GM12878 (cell line): ENCODE data around the gene INSIG2. TPM values are rescaled to one million over a fixed set of nuclear protein-coding genes. Genes with fewer than 3 reads are reported as not detected.

ENCODE experiments used
- ATAC-seq: fragments of 200-7000 bp; cut with Tn5 transposase; 3 replicates; pipeline ENCODE4 v1.9.1; 2020; ENCODE audit warnings: mild to moderate bottlenecking, moderate library complexity
- BruUV-seq: library from RNA; stranded (reverse); fragments of 400-500 nt; replicated peaks from 2 replicates; lab custom pipeline; 2021; lab: Mats Ljungman, UMichigan
- CTCF ChIA-PET: fragments of 300-600 bp; sonication (Branson Sonifier 250); formaldehyde crosslinking; extraction: SDS; loops from one replicate; lab custom pipeline; 2021; ENCODE audit warnings: inconsistent platforms; lab: Yijun Ruan, JAX
- POLR2A ChIA-PET: fragments of 350-600 bp; formaldehyde crosslinking; extraction: SDS; loops from one replicate; lab custom pipeline; 2021; ENCODE audit warnings: inconsistent platforms; lab: Charles Lee
- RAD21 ChIA-PET: fragments of 300-600 bp; sonication (Branson Sonifier 250); formaldehyde crosslinking; loops from one replicate; lab custom pipeline; 2023; ENCODE audit warnings: antibody characterized with exemption; ENCODE audit not compliant: unreplicated experiment; lab: Charles Lee
- SMC1A ChIA-PET: fragments of 300-600 bp; sonication (Branson Sonifier 250); formaldehyde crosslinking; loops from one replicate; lab custom pipeline; 2023; ENCODE audit not compliant: unreplicated experiment, uncharacterized antibody; lab: Charles Lee
- DNase-seq: peaks from one replicate; pipeline ENCODE4 v3.0.0-alpha.2; 2011; ENCODE audit warnings: low read depth, low spot score
- FAIRE-seq: peaks from 3 replicates; lab custom pipeline; 2011; peaks lifted over from hg19 to GRCh38; lab: Jason Lieb, UNC
- H2AFZ ChIP-seq: 2 replicates; pipeline ENCODE4 v1.6.0; 2011; ENCODE audit warnings: low read depth, low read length, control low read depth; ENCODE audit not compliant: control insufficient read depth
- H3K27ac ChIP-seq: 2 replicates; pipeline ENCODE4 v1.5.1; 2011; ENCODE audit warnings: control low read depth; ENCODE audit not compliant: control insufficient read depth, insufficient read depth
- H3K27me3 ChIP-seq, 2 experiments: replicated peaks in 1 of 2; 2 replicates each; pipeline versions ENCODE4 v1.6.0 to v1.6.1; 2011; ENCODE audit warnings: low read length in 1 of 2; ENCODE audit not compliant: control insufficient read depth in 2 of 2, insufficient read depth in 2 of 2
- H3K36me3 ChIP-seq, 2 experiments: 2 replicates each; pipeline ENCODE4 v1.5.1; 2011; ENCODE audit warnings: low read length in 1 of 2; ENCODE audit not compliant: control insufficient read depth in 2 of 2, insufficient read depth in 2 of 2
- H3K4me1 ChIP-seq: 2 replicates; pipeline ENCODE4 v1.6.1; 2011; ENCODE audit warnings: mild to moderate bottlenecking, low read length, moderate library complexity, mixed read lengths; ENCODE audit not compliant: control insufficient read depth, insufficient read depth
- H3K4me2 ChIP-seq: 2 replicates; pipeline ENCODE4 v1.6.0; 2011; ENCODE audit warnings: control low read depth; ENCODE audit not compliant: control insufficient read depth, insufficient read depth
- H3K4me3 ChIP-seq: fragments of 200-600 bp; sonication (generic); 2 replicates; pipeline ENCODE4 v1.5.1; 2016
- H3K79me2 ChIP-seq: 2 replicates; pipeline ENCODE4 v1.6.0; 2011; ENCODE audit warnings: low read length; ENCODE audit not compliant: control insufficient read depth, insufficient read depth
- H3K9ac ChIP-seq: 2 replicates; pipeline ENCODE4 v1.8.0; 2011; ENCODE audit warnings: low read length, control low read depth, mixed read lengths; ENCODE audit not compliant: control insufficient read depth, insufficient read depth
- H3K9me3 ChIP-seq: replicated peaks from 3 replicates; pipeline ENCODE4 v1.5.1; 2011; ENCODE audit warnings: mild to moderate bottlenecking, low read length; ENCODE audit not compliant: control insufficient read depth, insufficient read depth
- H4K20me1 ChIP-seq: 2 replicates; pipeline ENCODE4 v1.6.0; 2011; ENCODE audit not compliant: control insufficient read depth, insufficient read depth
- BCL11A ChIP-seq: IDR thresholded peaks from 2 replicates; pipeline ENCODE4 v1.6.1; 2011; ENCODE audit warnings: low read depth, low read length
- BMI1 ChIP-seq: fragments of 450-650 bp; IDR thresholded peaks from 2 replicates; pipeline ENCODE4 v1.6.1; 2016; ENCODE audit warnings: mild to moderate bottlenecking, moderate library complexity, borderline replicate concordance
- CBX3 ChIP-seq: fragments of 200-600 bp; sonication (generic); IDR thresholded peaks from 2 replicates; pipeline ENCODE4 v1.6.1; 2016; ENCODE audit warnings: low read depth, borderline replicate concordance
- CHD4 ChIP-seq: fragments of 200-600 bp; sonication (generic); IDR thresholded peaks from 2 replicates; pipeline ENCODE4 v1.6.1; 2016; ENCODE audit warnings: mild to moderate bottlenecking
- CREB1 ChIP-seq: IDR thresholded peaks from 2 replicates; pipeline ENCODE4 v1.6.1; 2012; ENCODE audit warnings: low read depth, mild to moderate bottlenecking, inconsistent platforms
- EED ChIP-seq: sonication (generic); IDR thresholded peaks from 2 replicates; pipeline ENCODE4 v1.6.1; 2016; ENCODE audit warnings: antibody characterized with exemption, low read depth
- GATAD2B ChIP-seq: fragments of 450-650 bp; conservative IDR thresholded peaks from 2 replicates; pipeline ENCODE4 v1.6.1; 2017; ENCODE audit warnings: low read depth, mild to moderate bottlenecking, moderate library complexity
- HSF1 ChIP-seq: fragments of 150-350 bp; IDR thresholded peaks from 2 replicates; pipeline ENCODE4 v1.6.1; 2014; ENCODE audit warnings: mild to moderate bottlenecking, low read depth, low read length
- JUND ChIP-seq: IDR thresholded peaks from 2 replicates; pipeline ENCODE4 v1.6.1; 2012; ENCODE audit warnings: low read depth, mild to moderate bottlenecking, low read length, improper control_type of control experiment, moderate library complexity
- POLR2AphosphoS2 ChIP-seq: IDR thresholded peaks from 2 replicates; pipeline ENCODE4 v1.6.1; 2011; ENCODE audit warnings: low read depth, mild to moderate bottlenecking, low read length, improper control_type of control experiment, moderate library complexity
- RB1 ChIP-seq: fragments of 450-650 bp; formaldehyde crosslinking; IDR thresholded peaks from 2 replicates; pipeline ENCODE4 v1.6.1; 2017; ENCODE audit warnings: mild to moderate bottlenecking, borderline replicate concordance
- SIN3A ChIP-seq: IDR thresholded peaks from 2 replicates; pipeline ENCODE4 v1.6.1; 2012; ENCODE audit warnings: low read depth, low read length, improper control_type of control experiment
- SUPT20H ChIP-seq: IDR thresholded peaks from 2 replicates; pipeline ENCODE4 v1.6.1; 2011; ENCODE audit warnings: low read depth, mild to moderate bottlenecking, low read length, moderate library complexity, borderline replicate concordance; ENCODE audit not compliant: control insufficient read depth
- USF1 ChIP-seq: IDR thresholded peaks from 2 replicates; pipeline ENCODE4 v1.6.1; 2011; ENCODE audit warnings: borderline replicate concordance, low read depth, mild to moderate bottlenecking, moderate library complexity, mixed read lengths, low read length; ENCODE audit not compliant: insufficient read depth; ENCODE audit errors: extremely low read length
- ZBED1 ChIP-seq: IDR thresholded peaks from 2 replicates; pipeline ENCODE4 v1.6.1; 2016; ENCODE audit warnings: borderline replicate concordance
- ZNF24 ChIP-seq: fragments of 450-650 bp; IDR thresholded peaks from 2 replicates; pipeline ENCODE4 v1.6.1; 2017; ENCODE audit warnings: antibody characterized with exemption, mild to moderate bottlenecking
- WGBS: methylation state at CpG from one replicate; pipeline ENCODE4 v1.1.6; 2016; ENCODE audit warnings: low lambda C conversion rate; ENCODE audit not compliant: insufficient replicate concordance, insufficient coverage; ENCODE audit errors: missing lambda C conversion rate; 5-methylcytosine and 5-hydroxymethylcytosine counted together
- in situ Hi-C: fragments of 300-500 bp; cut with MboI; formaldehyde crosslinking; loops from 9 replicates; pipeline ENCODE4 v1.14.3; 2018; ENCODE audit warnings: mixed read lengths
- intact Hi-C: fragments of 100-400 bp; cut with micrococcal nuclease; formaldehyde crosslinking; loops from one replicate; pipeline ENCODE4 v1.14.2; 2022; ENCODE audit not compliant: unreplicated experiment
- polyA plus RNA-seq, 11 experiments: library from polyadenylated mRNA; depleted of rRNA in 4 of 11; unstranded in 6 of 11; stranded (reverse) in 5 of 11; fragments of >200 nt; fragmentation: Nextera tagmentation in 4 of 11; fragmentation: Illumina TruSeq in 1 of 11; extraction: Ambion mirVana in 4 of 11; extraction: Trizol in 1 of 11; gene quantifications; 1 replicate in 1 of 11; 2 replicates in 10 of 11; pipeline versions ENCODE4 v1.2.1 to v1.2.3, GENCODE V29; 2011 to 2016; ENCODE audit warnings: inconsistent platforms in 2 of 11, missing spikeins in 2 of 11, low read depth in 1 of 11
- total RNA-seq, 4 experiments: library from RNA; depleted of rRNA in 3 of 4; stranded (reverse); fragments of >200 nt in 3 of 4; fragmentation: Illumina TruSeq in 1 of 4; extraction: Trizol in 1 of 4; gene quantifications; 2 replicates each; pipeline versions ENCODE4 v1.2.1 to v1.2.3, GENCODE V29; 2013 to 2021
- TF ChIP-seq, protein P1 (sequence below): IDR thresholded peaks from 2 replicates; pipeline ENCODE4 v1.6.1; 2011; ENCODE audit warnings: mild to moderate bottlenecking, low read depth, low read length, moderate library complexity; ENCODE audit not compliant: insufficient replicate concordance
- TF ChIP-seq, protein P2 (sequence below): fragments of 150-350 bp; IDR thresholded peaks from 2 replicates; pipeline ENCODE4 v1.6.1; 2016; ENCODE audit warnings: low read depth, low read length

INSIG2 gene
- total and polyA plus RNA-seq, 10 of the 15 experiments (the other 5 are each of a cell fraction or from before 2014, with no cell fraction given): 4.9 to 92.7 (median 12.0) TPM

DNA sequence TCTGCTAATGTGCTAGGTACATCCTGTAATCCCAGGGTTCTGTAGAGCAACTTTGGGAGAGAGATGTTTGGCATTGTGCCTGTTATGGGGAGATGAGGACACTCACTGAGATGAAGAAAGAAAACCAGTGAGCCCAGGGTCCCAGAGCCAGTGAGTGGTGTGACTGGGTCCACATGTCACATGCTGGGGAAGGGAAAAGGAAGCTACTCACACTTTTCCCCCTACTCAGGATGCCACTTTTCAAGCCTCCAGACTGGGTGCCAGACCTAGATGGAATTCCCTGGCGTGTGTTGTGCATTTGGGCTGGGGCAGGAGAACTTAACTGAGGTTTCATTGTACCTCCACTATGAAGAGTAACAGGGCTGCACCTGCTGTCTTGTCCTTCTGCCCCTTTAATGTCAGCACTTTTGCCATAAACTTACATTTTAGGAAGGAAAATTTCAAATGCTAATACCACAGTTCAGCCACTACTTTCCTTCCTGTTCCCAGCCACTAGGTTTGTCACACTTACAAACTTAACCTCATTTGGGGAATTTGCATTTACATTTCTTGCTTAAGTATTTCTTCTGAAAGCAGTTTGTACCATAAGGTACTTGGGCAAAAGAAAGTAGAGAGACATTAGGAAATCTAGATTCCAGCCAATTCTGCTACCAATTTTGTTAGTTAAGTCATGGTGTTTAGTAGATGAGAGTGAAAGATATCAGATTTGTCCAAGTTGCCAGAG is 10.2 kb downstream of the INSIG2 start:
- no TSS peak for BruUV-seq
- Histone ChIP-seq H2AFZ (no peak overlapping the region), H3K36me3 (peaks cover 1 to 8% of the 10 kb centered on the region in 2 experiments; a peak in 3 of 4 replicates), H3K79me2 (peaks cover 30% of the 10 kb centered on the region), H3K9ac (no peak overlapping the region)
- DNase-seq (no peak), FAIRE-seq (no peak)
- ChIA-PET SMC1A (no interaction called here), POLR2A (no interaction called here)
- 88% methylated on average over 1 of the region's 1 CpG for WGBS
- TF ChIP-seq SIN3A: no peak
- no peak for TF ChIP-seq GATAD2B
- TF ChIP-seq, protein P1, sequence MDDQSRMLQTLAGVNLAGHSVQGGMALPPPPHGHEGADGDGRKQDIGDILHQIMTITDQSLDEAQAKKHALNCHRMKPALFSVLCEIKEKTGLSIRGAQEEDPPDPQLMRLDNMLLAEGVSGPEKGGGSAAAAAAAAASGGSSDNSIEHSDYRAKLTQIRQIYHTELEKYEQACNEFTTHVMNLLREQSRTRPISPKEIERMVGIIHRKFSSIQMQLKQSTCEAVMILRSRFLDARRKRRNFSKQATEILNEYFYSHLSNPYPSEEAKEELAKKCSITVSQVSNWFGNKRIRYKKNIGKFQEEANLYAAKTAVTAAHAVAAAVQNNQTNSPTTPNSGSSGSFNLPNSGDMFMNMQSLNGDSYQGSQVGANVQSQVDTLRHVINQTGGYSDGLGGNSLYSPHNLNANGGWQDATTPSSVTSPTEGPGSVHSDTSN: no peak
- TF ChIP-seq ZNF24: no peak
- no peak for TF ChIP-seq ZBED1
- no peak for TF ChIP-seq CHD4
- TF ChIP-seq, protein P2, sequence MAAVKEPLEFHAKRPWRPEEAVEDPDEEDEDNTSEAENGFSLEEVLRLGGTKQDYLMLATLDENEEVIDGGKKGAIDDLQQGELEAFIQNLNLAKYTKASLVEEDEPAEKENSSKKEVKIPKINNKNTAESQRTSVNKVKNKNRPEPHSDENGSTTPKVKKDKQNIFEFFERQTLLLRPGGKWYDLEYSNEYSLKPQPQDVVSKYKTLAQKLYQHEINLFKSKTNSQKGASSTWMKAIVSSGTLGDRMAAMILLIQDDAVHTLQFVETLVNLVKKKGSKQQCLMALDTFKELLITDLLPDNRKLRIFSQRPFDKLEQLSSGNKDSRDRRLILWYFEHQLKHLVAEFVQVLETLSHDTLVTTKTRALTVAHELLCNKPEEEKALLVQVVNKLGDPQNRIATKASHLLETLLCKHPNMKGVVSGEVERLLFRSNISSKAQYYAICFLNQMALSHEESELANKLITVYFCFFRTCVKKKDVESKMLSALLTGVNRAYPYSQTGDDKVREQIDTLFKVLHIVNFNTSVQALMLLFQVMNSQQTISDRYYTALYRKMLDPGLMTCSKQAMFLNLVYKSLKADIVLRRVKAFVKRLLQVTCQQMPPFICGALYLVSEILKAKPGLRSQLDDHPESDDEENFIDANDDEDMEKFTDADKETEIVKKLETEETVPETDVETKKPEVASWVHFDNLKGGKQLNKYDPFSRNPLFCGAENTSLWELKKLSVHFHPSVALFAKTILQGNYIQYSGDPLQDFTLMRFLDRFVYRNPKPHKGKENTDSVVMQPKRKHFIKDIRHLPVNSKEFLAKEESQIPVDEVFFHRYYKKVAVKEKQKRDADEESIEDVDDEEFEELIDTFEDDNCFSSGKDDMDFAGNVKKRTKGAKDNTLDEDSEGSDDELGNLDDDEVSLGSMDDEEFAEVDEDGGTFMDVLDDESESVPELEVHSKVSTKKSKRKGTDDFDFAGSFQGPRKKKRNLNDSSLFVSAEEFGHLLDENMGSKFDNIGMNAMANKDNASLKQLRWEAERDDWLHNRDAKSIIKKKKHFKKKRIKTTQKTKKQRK: no peak
- TF ChIP-seq RB1: no peak
- no peak for TF ChIP-seq HSF1
- no peak for TF ChIP-seq JUND
- no peak for TF ChIP-seq CBX3
- TF ChIP-seq POLR2AphosphoS2: no peak
- TF ChIP-seq BCL11A: no peak
- no peak for TF ChIP-seq EED
- no peak for TF ChIP-seq USF1
- no peak for TF ChIP-seq CREB1
- no peak for TF ChIP-seq BMI1
- no peak for TF ChIP-seq SUPT20H
- TF ChIP-seq, all 136 proteins: peak for 0
- Histone ChIP-seq H3K4me2 (no peak overlapping the region), H3K27ac (no peak overlapping the region), H3K4me3 (no peak overlapping the region), H3K27me3 (no peaks in the 10 kb centered on the region), H4K20me1 (peaks cover 3% of the 10 kb centered on the region; the same call in 1 of the 2 replicates), H3K4me1 (peaks cover 6% of the 10 kb centered on the region; the same call in 1 of the 2 replicates), H3K9me3 (no peaks in the 10 kb centered on the region)
- ChIA-PET CTCF (no interaction called here), RAD21 (no interaction called here)
- intact Hi-C loops (no loop called here), in situ Hi-C loops (no loop called here)
- ATAC-seq: no peak; the same call in 2 of the 3 replicates
